Body of pancreas (tissue), 4 donors: Measurements from ENCODE around the gene GPATCH1.

Experiments
- CTCF ChIP-seq, 7 experiments: fragments of 450-650 bp in 4 of 7; fragments of 200-600 bp in 3 of 7; sonication (generic) in 3 of 7; IDR thresholded peaks; one replicate each; pipeline ENCODE4 v1.5.1; 2016 to 2019; ENCODE audit warnings: antibody characterized with exemption in 7 of 7
- POLR2A ChIP-seq, 3 donors: fragments of 450-650 bp; IDR thresholded peaks; one replicate each; pipeline ENCODE4 v1.6.1; 2016; ENCODE audit warnings: antibody characterized with exemption in 3 of 3, mild to moderate bottlenecking in 2 of 3

GRCh38 chr19:33035461-33035860 lies 45.5 kb upstream of the GPATCH1 start:
- TF ChIP-seq CTCF (IDR thresholded peaks at IDR 0.05) (no peak), POLR2A (IDR thresholded peaks at IDR 0.05) (no peak)
